ENCODE measurements around the gene HEMK1. TPM values are rescaled to one million over a fixed set of nuclear protein-coding genes. Genes with fewer than 3 reads are reported as not detected.
A peak's percentile ranks its signal among the peaks of the same experiment; 100 is the strongest.

The HEMK1 gene
- total RNA-seq, 6 donors from 2014 or later = 5.0 to 25.3 (median 9.6) TPM

- DNase-seq = peak in 1 of 2 donors; percentile 70
Observed at GRCh38 chr3:50542177-50543034, 26.9 kb upstream of the HEMK1 start.

GRCh38 chr3:50545781-50546180 is 23.5 kb upstream of the HEMK1 start:
- no peak overlapping the region for H3K27ac ChIP-seq
- H3K36me3 ChIP-seq = no peaks in the 10 kb centered on the region
- TF ChIP-seq EP300 (IDR thresholded peaks at IDR 0.05) = no peak
- no peak for TF ChIP-seq CTCF (IDR thresholded peaks at IDR 0.05)
- ATAC-seq (ENCODE audit: low FRiP score in 2 of 2) (no peak), DNase-seq (no peak)
- WGBS, 2 donors = no CpG with 5 or more reads among the region's 1 CpG
- H3K27me3 ChIP-seq = no peaks in the 10 kb centered on the region
- H3K4me3 ChIP-seq = no peak overlapping the region
- H3K4me1 ChIP-seq = no peaks in the 10 kb centered on the region
- H3K9me3 ChIP-seq = no peaks in the 10 kb centered on the region

More at GRCh38 chr3:50542177-50543034, 26.9 kb upstream of the HEMK1 start:
- WGBS, 2 donors = 50% methylated on average over 2 of the region's 2 CpGs
- TF ChIP-seq CTCF (IDR thresholded peaks at IDR 0.05) (peak; percentile 77 to 92 (median 86)), EP300 (IDR thresholded peaks at IDR 0.05) (no peak)
- Histone ChIP-seq H3K4me1 (no peaks in the 10 kb centered on the region), H3K27me3 (no peaks in the 10 kb centered on the region), H3K4me3 (no peak overlapping the region), H3K9me3 (no peaks in the 10 kb centered on the region), H3K27ac (no peak overlapping the region), H3K36me3 (no peaks in the 10 kb centered on the region)
- ATAC-seq (ENCODE audit: low FRiP score in 2 of 2) = peak; percentile 73 to 82

GRCh38 chr3:50549226-50549625 is 20.1 kb upstream of the HEMK1 start:
- Histone ChIP-seq H3K27ac (no peak overlapping the region), H3K36me3 (no peaks in the 10 kb centered on the region), H3K9me3 (no peaks in the 10 kb centered on the region), H3K4me1 (no peaks in the 10 kb centered on the region), H3K4me3 (no peak overlapping the region), H3K27me3 (no peaks in the 10 kb centered on the region)
- DNase-seq (no peak), ATAC-seq (ENCODE audit: low FRiP score in 2 of 2) (no peak)
- 84 to 89% methylated on average over 3 of the region's 3 CpGs for WGBS, 2 donors
- TF ChIP-seq POLR2AphosphoS5 (IDR thresholded peaks at IDR 0.05) (no peak), POLR2A (IDR thresholded peaks at IDR 0.05) (no peak), EP300 (IDR thresholded peaks at IDR 0.05) (no peak), CTCF (IDR thresholded peaks at IDR 0.05) (no peak)

GRCh38 chr3:50550079-50550736 is 19.1 kb upstream of the HEMK1 start:
- no peaks in the 10 kb centered on the region for H3K36me3 ChIP-seq
- DNase-seq (peak; percentile 40 to 71), ATAC-seq (ENCODE audit: low FRiP score in 2 of 2) (peak; percentile 7 to 67)
- no peak overlapping the region for H3K4me3 ChIP-seq
- no peaks in the 10 kb centered on the region for H3K9me3 ChIP-seq
- H3K27me3 ChIP-seq = no peaks in the 10 kb centered on the region
- 53 to 55% methylated on average over 6 to 13 of the region's 13 CpGs for WGBS, 2 donors
- no peaks in the 10 kb centered on the region for H3K4me1 ChIP-seq
- TF ChIP-seq EP300 (IDR thresholded peaks at IDR 0.05) (no peak), POLR2AphosphoS5 (IDR thresholded peaks at IDR 0.05) (no peak), CTCF (IDR thresholded peaks at IDR 0.05) (peak; percentile 50 to 84 (median 69))
- H3K27ac ChIP-seq = no peak overlapping the region

All from upper lobe of left lung (tissue), 6 donors.